HCT116 (cell line): ENCODE measurements around the gene NOP10. TPM values are rescaled to one million over a fixed set of nuclear protein-coding genes. Genes with fewer than 3 reads are reported as not detected.

ENCODE experiments used
- ATAC-seq: fragments of 200-7000 bp; cut with Tn5 transposase; 2 replicates; pipeline ENCODE4 v1.9.1; 2020; ENCODE audit warnings: mild to moderate bottlenecking, moderate library complexity
- BruUV-seq: library from RNA; stranded (reverse); fragments of 400-500 nt; replicated peaks from 2 replicates; lab custom pipeline; 2021; lab: Mats Ljungman, UMichigan
- CTCF ChIA-PET: fragments of 300-600 bp; sonication (Branson Sonifier 250); formaldehyde crosslinking; loops from one replicate; lab custom pipeline; 2021; ENCODE audit warnings: antibody characterized with exemption; lab: Charles Lee
- POLR2A ChIA-PET: fragments of 300-600, 350-600 bp; sonication (Branson Sonifier 250); formaldehyde crosslinking; loops from one replicate; lab custom pipeline; 2021; ENCODE audit warnings: antibody characterized with exemption; lab: Charles Lee
- RAD21 ChIA-PET, 2 experiments: fragments of 300-600 bp; sonication (Branson Sonifier 250); formaldehyde crosslinking; loops; one replicate each; lab custom pipeline; 2023; ENCODE audit warnings: low total read pairs in 2 of 2; ENCODE audit not compliant: uncharacterized antibody in 2 of 2, unreplicated experiment in 2 of 2, low non-redundant PET in 1 of 2; lab: Charles Lee
- DNase-seq: peaks from one replicate; pipeline ENCODE4 v3.0.0-alpha.2; 2010; ENCODE audit warnings: low read depth, low spot score
- H2AFZ ChIP-seq: fragments of 200-600 bp; shearing (Covaris generic), sonication (generic); 2 replicates; pipeline ENCODE4 v1.6.1; 2017; ENCODE audit warnings: low read depth, mixed run types, mixed read lengths, antibody characterized with exemption, low read length; ENCODE audit not compliant: poor library complexity, severe bottlenecking
- H3K27ac ChIP-seq: 2 replicates; pipeline ENCODE4 v1.5.1; 2012; ENCODE audit warnings: low read depth, low read length
- H3K27me3 ChIP-seq: fragments of 200-600 bp; sonication (generic); 2 replicates; pipeline ENCODE4 v1.6.1; 2016; ENCODE audit warnings: mixed run types, low read length, mixed read lengths; ENCODE audit not compliant: insufficient read depth
- H3K36me3 ChIP-seq, 2 experiments: fragments of 200-500 bp in 1 of 2; fragments of 200-600 bp in 1 of 2; sonication (Bioruptor generic) in 1 of 2; sonication (generic) in 1 of 2; 2 replicates each; pipeline versions ENCODE4 v1.5.1 to v1.6.1; 2014 to 2016; ENCODE audit warnings: low read length in 2 of 2, inconsistent platforms in 1 of 2, mixed read lengths in 1 of 2, mixed run types in 1 of 2; ENCODE audit not compliant: insufficient read depth in 2 of 2, control insufficient read depth in 1 of 2
- H3K4me1 ChIP-seq, 2 experiments: fragments of 200-600 bp in 1 of 2; sonication (generic) in 1 of 2; 2 replicates each; pipeline versions ENCODE4 v1.5.1 to v1.6.1; 2012 to 2017; ENCODE audit warnings: low read length in 2 of 2, inconsistent platforms in 1 of 2, mild to moderate bottlenecking in 1 of 2, mixed read lengths in 1 of 2, mixed run types in 1 of 2, moderate library complexity in 1 of 2; ENCODE audit not compliant: insufficient read depth in 2 of 2, control insufficient read depth in 1 of 2
- H3K4me2 ChIP-seq: fragments of 200-600 bp; sonication (generic); 2 replicates; pipeline ENCODE4 v1.6.1; 2017; ENCODE audit warnings: mixed run types, low read length, mixed read lengths
- H3K4me3 ChIP-seq, 2 experiments: fragments of 200-600 bp in 1 of 2; sonication (generic) in 1 of 2; replicated peaks in 1 of 2; 2 replicates each; pipeline ENCODE4 v1.5.1; 2011 to 2016; ENCODE audit warnings: low read length in 2 of 2, control low read depth in 1 of 2, low read depth in 1 of 2, mild to moderate bottlenecking in 1 of 2, mixed read lengths in 1 of 2, mixed run types in 1 of 2
- H3K79me2 ChIP-seq: fragments of 200-600 bp; sonication (generic); 2 replicates; pipeline ENCODE4 v1.6.1; 2017; ENCODE audit warnings: mild to moderate bottlenecking, mixed run types, low read length, moderate library complexity, mixed read lengths; ENCODE audit not compliant: insufficient read depth
- H3K9ac ChIP-seq: fragments of 200-600 bp; sonication (generic); 2 replicates; pipeline ENCODE4 v1.6.1; 2016; ENCODE audit warnings: low read length, mixed read lengths
- H3K9me2 ChIP-seq: fragments of 200-600 bp; sonication (generic), shearing (Covaris generic); 2 replicates; pipeline ENCODE4 v1.6.1; 2017; ENCODE audit warnings: mixed run types, mild to moderate bottlenecking, moderate library complexity; ENCODE audit not compliant: insufficient read depth
- H3K9me3 ChIP-seq, 2 experiments: fragments of 200-500 bp in 1 of 2; fragments of 200-600 bp in 1 of 2; sonication (Bioruptor generic) in 1 of 2; sonication (generic) in 1 of 2; 2 replicates each; pipeline ENCODE4 v1.6.1; 2014 to 2017; ENCODE audit warnings: low read length in 2 of 2, mixed read lengths in 2 of 2, inconsistent platforms in 1 of 2, low read depth in 1 of 2, mild to moderate bottlenecking in 1 of 2, mixed run types in 1 of 2, moderate library complexity in 1 of 2; ENCODE audit not compliant: control insufficient read depth in 1 of 2, insufficient read depth in 1 of 2
- H4K20me1 ChIP-seq: fragments of 200-600 bp; sonication (generic), shearing (Covaris generic); 2 replicates; pipeline ENCODE4 v1.6.1; 2017; ENCODE audit warnings: mixed run types, mild to moderate bottlenecking, moderate library complexity; ENCODE audit not compliant: insufficient read depth
- CTCF ChIP-seq, 3 experiments: fragments of 200-600 bp in 1 of 3; sonication (generic) in 1 of 3; IDR thresholded peaks in 2 of 3; conservative IDR thresholded peaks in 1 of 3; 2 replicates each; pipeline ENCODE4 v1.5.1; 2012 to 2017; ENCODE audit warnings: low read depth in 2 of 3, low read length in 2 of 3, antibody characterized with exemption in 1 of 3, borderline replicate concordance in 1 of 3, control low read depth in 1 of 3, mild to moderate bottlenecking in 1 of 3, mixed read lengths in 1 of 3, mixed run types in 1 of 3, moderate library complexity in 1 of 3; ENCODE audit not compliant: insufficient read depth in 1 of 3
- EGR1 ChIP-seq: IDR thresholded peaks from 2 replicates; pipeline ENCODE4 v1.6.1; 2012; ENCODE audit warnings: low read depth
- POLR2AphosphoS5 ChIP-seq: IDR thresholded peaks from 2 replicates; pipeline ENCODE4 v1.6.1; 2011; ENCODE audit warnings: mild to moderate bottlenecking, low read depth, low read length, moderate library complexity
- SIN3A ChIP-seq: IDR thresholded peaks from 2 replicates; pipeline ENCODE4 v1.6.1; 2012; ENCODE audit warnings: low read depth
- YY1 ChIP-seq: IDR thresholded peaks from 2 replicates; pipeline ENCODE4 v1.6.1; 2011; ENCODE audit warnings: low read length, low read depth, moderate library complexity, mild to moderate bottlenecking; ENCODE audit not compliant: insufficient replicate concordance; ENCODE audit errors: extremely low read depth
- intact Hi-C: fragments of 100-400 bp; cut with micrococcal nuclease; formaldehyde crosslinking; loops from 2 replicates; pipeline ENCODE4 v1.10.0; 2022
- total RNA-seq: library from RNA; stranded (reverse); gene quantifications from one replicate; pipeline ENCODE4 v1.2.1, GENCODE V29; 2021; ENCODE audit not compliant: unreplicated experiment
- TF ChIP-seq, protein P1 (sequence below): IDR thresholded peaks from 2 replicates; pipeline ENCODE4 v1.6.1; 2012

Gene NOP10
- total RNA-seq, 1 experiment from 2014 or later: 216 TPM

DNA sequence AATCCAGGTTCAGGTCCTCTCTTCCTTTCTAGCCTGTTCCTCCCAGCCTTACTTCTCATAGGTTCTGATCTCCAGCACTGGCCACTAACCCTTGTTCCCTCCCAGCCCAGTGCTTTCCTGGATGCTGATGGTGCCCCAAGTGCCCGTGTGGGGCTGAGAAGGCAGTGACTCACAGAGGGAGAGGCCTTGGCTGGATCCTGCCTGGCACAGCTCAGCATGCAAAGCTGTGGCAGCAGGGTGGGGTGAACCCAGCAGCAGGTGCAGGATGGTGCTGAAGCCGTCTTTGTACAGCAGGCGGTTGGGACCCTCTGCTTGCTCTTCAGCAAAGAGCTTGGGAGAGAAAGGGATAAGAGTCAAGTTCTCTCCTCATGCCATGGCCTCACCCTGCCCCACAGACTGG, 16.5 kb upstream of the NOP10 start:
- no peak overlapping the region for H3K9ac ChIP-seq
- RAD21 ChIA-PET: no interaction called here
- CTCF ChIA-PET: interaction anchor here (3.1 kb wide), 1 partner anchor 8 kb away, joined by 22 read pairs; the partner anchor contains the start of gene LPCAT4
- no peak for ATAC-seq
- no peaks in the 10 kb centered on the region for H4K20me1 ChIP-seq
- BruUV-seq: no TSS peak
- peaks cover 9 to 33% of the 10 kb centered on the region in 2 experiments for H3K4me1 ChIP-seq
- TF ChIP-seq SIN3A (no peak), CTCF (IDR thresholded peaks at IDR 0.05 in 2 of 3, conservative IDR thresholded peaks at IDR 0.05 in 1 of 3; ENCODE audit: borderline replicate concordance in 1 of 3, insufficient read depth in 1 of 3, low read depth in 2 of 3, low read length in 2 of 3) (no peak), EGR1 (no peak), YY1 (no peak), POLR2AphosphoS5 (no peak)
- TF ChIP-seq, protein P1, sequence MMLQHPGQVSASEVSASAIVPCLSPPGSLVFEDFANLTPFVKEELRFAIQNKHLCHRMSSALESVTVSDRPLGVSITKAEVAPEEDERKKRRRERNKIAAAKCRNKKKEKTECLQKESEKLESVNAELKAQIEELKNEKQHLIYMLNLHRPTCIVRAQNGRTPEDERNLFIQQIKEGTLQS: no peak
- no peak overlapping the region for H3K4me3 ChIP-seq
- DNase-seq: no peak
- no peaks in the 10 kb centered on the region for H3K9me2 ChIP-seq
- no peaks in the 10 kb centered on the region for H3K9me3 ChIP-seq
- no peak overlapping the region for H3K27ac ChIP-seq
- no peaks in the 10 kb centered on the region for H3K79me2 ChIP-seq
- peaks cover 18 to 36% of the 10 kb centered on the region in 2 experiments; a peak in 3 of 4 replicates for H3K36me3 ChIP-seq
- POLR2A ChIA-PET: interaction anchor here (1.0 kb wide), 1 partner anchor 228 kb away, joined by 3 read pairs; no protein-coding TSS in a partner anchor
- H2AFZ ChIP-seq: no peak overlapping the region
- intact Hi-C loops: no loop called here
- H3K27me3 ChIP-seq: no peaks in the 10 kb centered on the region
- H3K4me2 ChIP-seq: no peak overlapping the region
